Measurements from ENCODE around the gene PAK4. TPM values are rescaled to one million over a fixed set of nuclear protein-coding genes. Genes with fewer than 3 reads are reported as not detected.
"Not testable (repeated sequence)": the region's sequence is repeated elsewhere in the genome, so short reads cannot be mapped to it uniquely, and the experiment has no call there.

Gene PAK4
- total and polyA plus RNA-seq, 12 donors = 7.2 to 61.0 (median 23.8) TPM

DNA sequence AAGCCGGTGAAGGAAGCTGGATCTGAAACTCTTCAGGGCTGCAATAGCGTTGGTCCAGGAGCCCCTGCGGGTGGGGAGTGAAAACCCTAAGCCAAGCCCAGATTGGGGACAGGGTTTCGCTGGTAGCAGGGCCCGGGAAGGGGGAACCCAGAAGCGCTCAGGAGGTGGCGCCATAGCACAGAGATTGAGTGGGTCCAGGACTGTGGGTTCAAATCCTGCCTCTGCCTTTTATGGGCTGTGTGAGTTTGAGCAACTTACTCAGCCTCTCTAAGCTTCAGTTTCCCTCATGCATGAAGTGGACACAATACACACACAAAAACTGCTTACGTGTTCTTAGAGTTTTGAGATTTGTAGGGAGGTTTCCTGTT is 86.8 kb downstream of the PAK4 start:
- Histone ChIP-seq H3K4me1 (replicated peaks in 1 of 2) (no peaks in the 10 kb centered on the region), H3K36me3 (replicated peaks in 1 of 2) (no peaks in the 10 kb centered on the region), H3K27me3 (peaks cover 4% of the 10 kb centered on the region), H3K27ac (no peak overlapping the region), H3K4me3 (no peak overlapping the region), H3K9me3 (replicated peaks in 1 of 3) (no peaks in the 10 kb centered on the region)
- TF ChIP-seq, protein P1, sequence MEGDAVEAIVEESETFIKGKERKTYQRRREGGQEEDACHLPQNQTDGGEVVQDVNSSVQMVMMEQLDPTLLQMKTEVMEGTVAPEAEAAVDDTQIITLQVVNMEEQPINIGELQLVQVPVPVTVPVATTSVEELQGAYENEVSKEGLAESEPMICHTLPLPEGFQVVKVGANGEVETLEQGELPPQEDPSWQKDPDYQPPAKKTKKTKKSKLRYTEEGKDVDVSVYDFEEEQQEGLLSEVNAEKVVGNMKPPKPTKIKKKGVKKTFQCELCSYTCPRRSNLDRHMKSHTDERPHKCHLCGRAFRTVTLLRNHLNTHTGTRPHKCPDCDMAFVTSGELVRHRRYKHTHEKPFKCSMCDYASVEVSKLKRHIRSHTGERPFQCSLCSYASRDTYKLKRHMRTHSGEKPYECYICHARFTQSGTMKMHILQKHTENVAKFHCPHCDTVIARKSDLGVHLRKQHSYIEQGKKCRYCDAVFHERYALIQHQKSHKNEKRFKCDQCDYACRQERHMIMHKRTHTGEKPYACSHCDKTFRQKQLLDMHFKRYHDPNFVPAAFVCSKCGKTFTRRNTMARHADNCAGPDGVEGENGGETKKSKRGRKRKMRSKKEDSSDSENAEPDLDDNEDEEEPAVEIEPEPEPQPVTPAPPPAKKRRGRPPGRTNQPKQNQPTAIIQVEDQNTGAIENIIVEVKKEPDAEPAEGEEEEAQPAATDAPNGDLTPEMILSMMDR (IDR thresholded peaks at IDR 0.05) = peak in 3 of 6 experiments; percentile 19 to 32 (median 21)
- TF ChIP-seq POLR2A (IDR thresholded peaks at IDR 0.05) = no peak
- peak in 2 of 7 donors; percentile 14 to 24 for DNase-seq
- 50 to 63% (median 54%) methylated on average over 7 to 8 of the region's 8 CpGs for WGBS, 4 donors
- intact Hi-C loops (cut with DNase I) = no loop called here

DNA sequence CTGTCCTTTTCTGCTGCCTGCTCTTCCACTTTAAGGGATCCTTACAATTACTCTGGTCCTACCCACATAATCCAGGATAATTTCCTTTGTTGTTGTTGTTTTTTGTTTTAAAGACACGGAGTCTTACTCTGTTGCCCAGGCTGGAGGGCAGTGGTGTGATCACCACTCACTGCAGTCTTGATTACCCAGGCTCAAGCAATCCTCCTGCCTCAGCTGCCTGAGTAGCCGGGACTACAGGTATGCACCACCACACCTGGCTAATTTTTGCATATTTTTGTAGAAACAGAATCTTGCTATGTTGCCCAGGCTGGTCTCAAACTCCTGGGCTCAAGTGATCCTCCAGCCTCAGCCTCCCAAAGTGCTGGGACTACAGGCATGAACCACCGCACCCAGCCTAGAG is 89.7 kb downstream of the PAK4 start:
- intact Hi-C loops (cut with DNase I); DNase-seq; H3K4me3 ChIP-seq; H3K27ac ChIP-seq; H3K9me3 ChIP-seq (replicated peaks in 1 of 3); H3K27me3 ChIP-seq; H3K4me1 ChIP-seq (replicated peaks in 1 of 2); H3K36me3 ChIP-seq (replicated peaks in 1 of 2): not testable (repeated sequence)
- 89 to 95% (median 92%) methylated on average over 3 of the region's 3 CpGs for WGBS, 4 donors

DNA sequence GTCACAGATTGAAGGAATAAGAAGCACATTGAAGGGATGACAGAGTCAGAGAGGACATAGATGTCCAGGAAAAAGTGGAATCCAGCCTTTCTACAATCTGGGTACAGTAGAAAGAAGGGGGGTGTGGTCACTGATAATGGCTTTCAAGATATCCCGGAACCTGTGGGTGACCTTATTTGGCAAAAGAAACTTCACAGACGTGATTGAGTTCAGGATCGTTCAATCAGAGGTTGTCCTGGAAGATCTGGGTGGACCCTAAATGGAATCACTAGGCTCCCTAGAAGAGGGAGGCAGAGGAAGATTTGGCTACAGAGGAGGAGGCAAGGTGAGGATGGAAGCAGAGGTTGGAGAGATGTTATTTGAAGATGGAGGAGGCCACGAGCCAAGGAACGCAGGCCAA is 91.5 kb downstream of the PAK4 start:
- peaks cover 4% of the 10 kb centered on the region for H3K27me3 ChIP-seq

DNA sequence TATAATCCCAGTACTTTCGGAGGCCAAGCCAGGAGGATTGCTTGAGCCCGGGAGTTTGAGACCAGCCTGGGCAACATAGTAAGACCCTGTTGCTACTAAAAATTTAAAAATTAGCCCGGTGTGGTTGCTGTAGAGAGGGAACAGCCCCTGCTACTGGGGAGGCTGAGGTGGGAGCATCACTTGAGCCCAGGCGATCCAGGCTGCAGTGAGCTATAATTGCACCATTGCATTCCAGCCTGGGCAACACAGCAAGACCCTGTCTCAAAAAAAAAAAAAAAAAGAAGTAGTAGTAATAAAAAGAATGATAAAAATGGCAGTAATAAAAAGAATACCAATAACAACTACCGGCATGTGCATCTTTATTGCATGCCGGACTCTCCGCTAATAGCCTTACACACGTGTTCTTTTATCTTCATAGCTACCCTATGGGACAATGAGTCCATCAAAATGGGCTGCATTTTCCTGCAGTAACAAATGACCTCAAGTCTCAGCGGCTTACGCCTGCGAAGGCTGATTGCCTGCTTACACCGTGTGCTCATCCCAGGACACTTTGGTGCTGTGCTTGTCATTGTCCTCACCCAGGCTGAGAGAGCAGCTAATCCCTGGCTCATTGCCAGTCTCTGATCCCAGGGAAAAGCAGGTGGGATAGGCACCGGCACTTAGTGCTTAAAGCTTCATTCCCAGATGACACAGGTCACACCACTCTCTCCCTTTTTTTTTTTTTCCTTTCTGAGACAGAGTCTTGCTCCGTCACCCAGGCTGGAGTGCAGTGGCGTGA is 92.8 kb downstream of the PAK4 start:
- TF ChIP-seq POLR2A (IDR thresholded peaks at IDR 0.05) = no peak
- TF ChIP-seq, protein P1 (IDR thresholded peaks at IDR 0.05) = no peak
- Histone ChIP-seq H3K4me3 (no peak overlapping the region), H3K27me3 (peaks cover 4% of the 10 kb centered on the region), H3K4me1 (replicated peaks in 1 of 2) (no peaks in the 10 kb centered on the region), H3K9me3 (replicated peaks in 1 of 3) (no peaks in the 10 kb centered on the region), H3K27ac (peak overlapping the region in 1 of 5 donors; percentile 7), H3K36me3 (replicated peaks in 1 of 2) (no peaks in the 10 kb centered on the region)
- 85 to 89% (median 87%) methylated on average over 12 to 15 of the region's 15 CpGs for WGBS, 4 donors
- intact Hi-C loops (cut with DNase I) = no loop called here
- no peak for DNase-seq

More for the DNA sequence above, 91.5 kb downstream of the PAK4 start:
- H3K4me3 ChIP-seq = no peak overlapping the region
- 78 to 86% (median 83%) methylated on average over 5 of the region's 5 CpGs for WGBS, 4 donors
- no peak for DNase-seq
- no peaks in the 10 kb centered on the region for H3K9me3 ChIP-seq (replicated peaks in 1 of 3)
- no peaks in the 10 kb centered on the region for H3K4me1 ChIP-seq (replicated peaks in 1 of 2)
- no peak for TF ChIP-seq POLR2A (IDR thresholded peaks at IDR 0.05)
- TF ChIP-seq, protein P1 (IDR thresholded peaks at IDR 0.05) = no peak
- intact Hi-C loops (cut with DNase I) = no loop called here
- H3K36me3 ChIP-seq (replicated peaks in 1 of 2) = no peaks in the 10 kb centered on the region
- H3K27ac ChIP-seq = no peak overlapping the region

DNA sequence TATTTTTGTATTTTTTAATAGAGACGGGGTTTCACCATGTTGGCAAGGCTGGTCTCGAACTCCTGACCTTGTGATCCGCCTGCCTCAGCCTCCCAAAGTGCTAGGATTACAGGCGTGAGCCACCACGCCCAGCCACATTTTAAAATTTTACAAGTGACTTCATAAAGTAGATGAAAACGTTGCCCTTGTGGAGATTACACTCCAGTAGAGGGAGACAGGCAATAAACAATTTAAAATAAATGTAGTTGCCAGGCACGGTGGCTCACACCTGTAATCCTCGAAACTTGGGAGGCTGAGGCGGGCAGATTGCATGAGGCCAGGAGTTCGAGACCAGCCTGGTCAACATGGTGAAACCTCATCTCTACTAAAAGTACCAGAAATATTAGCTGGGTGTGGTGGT is 93.5 kb downstream of the PAK4 start:
- H3K4me1 ChIP-seq (replicated peaks in 1 of 2); DNase-seq; H3K9me3 ChIP-seq (replicated peaks in 1 of 3); H3K4me3 ChIP-seq; intact Hi-C loops (cut with DNase I); H3K27me3 ChIP-seq; H3K36me3 ChIP-seq (replicated peaks in 1 of 2); H3K27ac ChIP-seq: not testable (repeated sequence)
- WGBS, 4 donors = 62 to 66% (median 63%) methylated on average over 10 of the region's 10 CpGs
